Ramos (cell line): Measurements from ENCODE around the gene DNAJB6.

Experiments
- in situ Hi-C: fragments of 300-500 bp; cut with MboI; formaldehyde crosslinking; loops from one replicate; pipeline ENCODE4 v1.14.3; 2022; ENCODE audit warnings: low sequenced_read_pairs; ENCODE audit not compliant: unreplicated experiment

Gene DNAJB6

GRCh38 chr7:157458254-157458633 lies 121.4 kb downstream of the DNAJB6 start:
- in situ Hi-C loops, result no loop called here

- in situ Hi-C loops, result no loop called here
These were observed 123.2 kb downstream of the DNAJB6 start for GRCh38 chr7:157459966-157460365.

GRCh38 chr7:157460721-157461120 lies 123.9 kb downstream of the DNAJB6 start:
- in situ Hi-C loops, result no loop called here

GRCh38 chr7:157461573-157462418 lies 125.0 kb downstream of the DNAJB6 start:
- in situ Hi-C loops, result no loop called here

GRCh38 chr7:157462419-157462771 lies 125.6 kb downstream of the DNAJB6 start:
- in situ Hi-C loops, result no loop called here

- in situ Hi-C loops, result no loop called here
These were observed 126.0 kb downstream of the DNAJB6 start for GRCh38 chr7:157462840-157463239.

GRCh38 chr7:157463245-157463644 lies 126.4 kb downstream of the DNAJB6 start:
- in situ Hi-C loops, result no loop called here

GRCh38 chr7:157464111-157464970 lies 127.5 kb downstream of the DNAJB6 start:
- in situ Hi-C loops, result no loop called here

GRCh38 chr7:157464971-157465886 lies 128.4 kb downstream of the DNAJB6 start:
- in situ Hi-C loops, result no loop called here

- in situ Hi-C loops, result no loop called here
These were observed 129.4 kb downstream of the DNAJB6 start for GRCh38 chr7:157465891-157466866.

GRCh38 chr7:157466867-157467261 lies 130.1 kb downstream of the DNAJB6 start:
- in situ Hi-C loops, result no loop called here
